ENCODE results near the gene UNK. TPM values are rescaled to one million over a fixed set of nuclear protein-coding genes. Genes with fewer than 3 reads are reported as not detected.
A peak's percentile ranks its signal among the peaks of the same experiment; 100 is the strongest.

The UNK gene
- total and polyA plus RNA-seq, 2 of the 13 experiments (the other 11 are each of a cell fraction or from before 2014, with no cell fraction given): 31.6 to 33.0 TPM

- TF ChIP-seq NR2F2 (IDR thresholded peaks at IDR 0.05; ENCODE audit: borderline replicate concordance, low read depth) (no peak), CC2D1A (CRISPR knock-in tag; IDR thresholded peaks at IDR 0.05) (no peak), GPN1 (CRISPR knock-in tag; IDR thresholded peaks at IDR 0.05; ENCODE audit: borderline replicate concordance) (peak; percentile 63; the same call in 1 of the 2 replicates), PRMT3 (CRISPR knock-in tag; IDR thresholded peaks at IDR 0.05; ENCODE audit: borderline replicate concordance, low read depth) (no peak), ZNF574 (CRISPR knock-in tag; IDR thresholded peaks at IDR 0.05) (peak; percentile 20), NFYC (CRISPR knock-in tag; IDR thresholded peaks at IDR 0.05) (0 out of 2 replicates have a peak, but pooled peaks have one; percentile 18), ATM (IDR thresholded peaks at IDR 0.05; ENCODE audit: borderline replicate concordance) (no peak), ZNF33A (CRISPR knock-in tag; IDR thresholded peaks at IDR 0.05; ENCODE audit: borderline replicate concordance) (0 out of 2 replicates have a peak, but pooled peaks have one; percentile 26), MYC (CRISPR knock-in tag; IDR thresholded peaks at IDR 0.05; ENCODE audit: borderline replicate concordance) (0 out of 2 replicates have a peak, but pooled peaks have one; percentile 50), HNF4G (IDR thresholded peaks at IDR 0.05; ENCODE audit: borderline replicate concordance, low read depth, low read length) (no peak), HNF4G (CRISPR knock-in tag; IDR thresholded peaks at IDR 0.05; ENCODE audit: borderline replicate concordance, low read depth) (no peak; the same call in 1 of the 2 replicates), NCOA1 (CRISPR knock-in tag; IDR thresholded peaks at IDR 0.05) (peak; percentile 38; the same call in 1 of the 2 replicates), SRSF9 (IDR thresholded peaks at IDR 0.05; ENCODE audit: borderline replicate concordance, insufficient read depth, low read depth, low read length, poor library complexity, severe bottlenecking) (no peak)
- TF ChIP-seq, protein P1, sequence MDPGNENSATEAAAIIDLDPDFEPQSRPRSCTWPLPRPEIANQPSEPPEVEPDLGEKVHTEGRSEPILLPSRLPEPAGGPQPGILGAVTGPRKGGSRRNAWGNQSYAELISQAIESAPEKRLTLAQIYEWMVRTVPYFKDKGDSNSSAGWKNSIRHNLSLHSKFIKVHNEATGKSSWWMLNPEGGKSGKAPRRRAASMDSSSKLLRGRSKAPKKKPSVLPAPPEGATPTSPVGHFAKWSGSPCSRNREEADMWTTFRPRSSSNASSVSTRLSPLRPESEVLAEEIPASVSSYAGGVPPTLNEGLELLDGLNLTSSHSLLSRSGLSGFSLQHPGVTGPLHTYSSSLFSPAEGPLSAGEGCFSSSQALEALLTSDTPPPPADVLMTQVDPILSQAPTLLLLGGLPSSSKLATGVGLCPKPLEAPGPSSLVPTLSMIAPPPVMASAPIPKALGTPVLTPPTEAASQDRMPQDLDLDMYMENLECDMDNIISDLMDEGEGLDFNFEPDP (CRISPR knock-in tag; conservative IDR thresholded peaks at IDR 0.05): no peak
- TF ChIP-seq, protein P2, sequence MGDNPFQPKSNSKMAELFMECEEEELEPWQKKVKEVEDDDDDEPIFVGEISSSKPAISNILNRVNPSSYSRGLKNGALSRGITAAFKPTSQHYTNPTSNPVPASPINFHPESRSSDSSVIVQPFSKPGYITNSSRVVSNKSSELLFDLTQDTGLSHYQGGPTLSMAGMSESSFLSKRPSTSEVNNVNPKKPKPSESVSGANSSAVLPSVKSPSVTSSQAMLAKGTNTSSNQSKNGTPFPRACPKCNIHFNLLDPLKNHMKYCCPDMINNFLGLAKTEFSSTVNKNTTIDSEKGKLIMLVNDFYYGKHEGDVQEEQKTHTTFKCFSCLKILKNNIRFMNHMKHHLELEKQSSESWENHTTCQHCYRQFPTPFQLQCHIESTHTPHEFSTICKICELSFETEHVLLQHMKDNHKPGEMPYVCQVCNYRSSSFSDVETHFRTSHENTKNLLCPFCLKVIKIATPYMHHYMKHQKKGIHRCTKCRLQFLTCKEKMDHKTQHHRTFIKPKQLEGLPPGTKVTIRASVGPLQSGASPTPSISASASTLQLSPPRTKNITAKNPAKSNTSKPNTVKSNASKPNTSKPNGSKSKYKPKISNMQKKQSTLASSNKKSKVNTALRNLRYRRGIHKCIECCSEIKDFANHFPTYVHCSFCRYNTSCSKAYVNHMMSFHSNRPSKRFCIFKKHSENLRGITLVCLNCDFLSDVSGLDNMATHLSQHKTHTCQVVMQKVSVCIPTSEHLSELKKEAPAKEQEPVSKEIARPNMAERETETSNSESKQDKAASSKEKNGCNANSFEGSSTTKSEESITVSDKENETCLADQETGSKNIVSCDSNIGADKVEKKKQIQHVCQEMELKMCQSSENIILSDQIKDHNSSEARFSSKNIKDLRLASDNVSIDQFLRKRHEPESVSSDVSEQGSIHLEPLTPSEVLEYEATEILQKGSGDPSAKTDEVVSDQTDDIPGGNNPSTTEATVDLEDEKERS (CRISPR knock-in tag; IDR thresholded peaks at IDR 0.05): no peak
- TF ChIP-seq, protein P3, sequence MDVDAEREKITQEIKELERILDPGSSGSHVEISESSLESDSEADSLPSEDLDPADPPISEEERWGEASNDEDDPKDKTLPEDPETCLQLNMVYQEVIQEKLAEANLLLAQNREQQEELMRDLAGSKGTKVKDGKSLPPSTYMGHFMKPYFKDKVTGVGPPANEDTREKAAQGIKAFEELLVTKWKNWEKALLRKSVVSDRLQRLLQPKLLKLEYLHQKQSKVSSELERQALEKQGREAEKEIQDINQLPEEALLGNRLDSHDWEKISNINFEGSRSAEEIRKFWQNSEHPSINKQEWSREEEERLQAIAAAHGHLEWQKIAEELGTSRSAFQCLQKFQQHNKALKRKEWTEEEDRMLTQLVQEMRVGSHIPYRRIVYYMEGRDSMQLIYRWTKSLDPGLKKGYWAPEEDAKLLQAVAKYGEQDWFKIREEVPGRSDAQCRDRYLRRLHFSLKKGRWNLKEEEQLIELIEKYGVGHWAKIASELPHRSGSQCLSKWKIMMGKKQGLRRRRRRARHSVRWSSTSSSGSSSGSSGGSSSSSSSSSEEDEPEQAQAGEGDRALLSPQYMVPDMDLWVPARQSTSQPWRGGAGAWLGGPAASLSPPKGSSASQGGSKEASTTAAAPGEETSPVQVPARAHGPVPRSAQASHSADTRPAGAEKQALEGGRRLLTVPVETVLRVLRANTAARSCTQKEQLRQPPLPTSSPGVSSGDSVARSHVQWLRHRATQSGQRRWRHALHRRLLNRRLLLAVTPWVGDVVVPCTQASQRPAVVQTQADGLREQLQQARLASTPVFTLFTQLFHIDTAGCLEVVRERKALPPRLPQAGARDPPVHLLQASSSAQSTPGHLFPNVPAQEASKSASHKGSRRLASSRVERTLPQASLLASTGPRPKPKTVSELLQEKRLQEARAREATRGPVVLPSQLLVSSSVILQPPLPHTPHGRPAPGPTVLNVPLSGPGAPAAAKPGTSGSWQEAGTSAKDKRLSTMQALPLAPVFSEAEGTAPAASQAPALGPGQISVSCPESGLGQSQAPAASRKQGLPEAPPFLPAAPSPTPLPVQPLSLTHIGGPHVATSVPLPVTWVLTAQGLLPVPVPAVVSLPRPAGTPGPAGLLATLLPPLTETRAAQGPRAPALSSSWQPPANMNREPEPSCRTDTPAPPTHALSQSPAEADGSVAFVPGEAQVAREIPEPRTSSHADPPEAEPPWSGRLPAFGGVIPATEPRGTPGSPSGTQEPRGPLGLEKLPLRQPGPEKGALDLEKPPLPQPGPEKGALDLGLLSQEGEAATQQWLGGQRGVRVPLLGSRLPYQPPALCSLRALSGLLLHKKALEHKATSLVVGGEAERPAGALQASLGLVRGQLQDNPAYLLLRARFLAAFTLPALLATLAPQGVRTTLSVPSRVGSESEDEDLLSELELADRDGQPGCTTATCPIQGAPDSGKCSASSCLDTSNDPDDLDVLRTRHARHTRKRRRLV (CRISPR knock-in tag; IDR thresholded peaks at IDR 0.05): no peak; the same call in 1 of the 2 replicates
These were observed 19.7 kb upstream of the UNK start, which contains the start of gene GALK1 (continued) for GRCh38 chr17:75764711-75765421.

All from HepG2 (cell line).